Measurements from ENCODE around the gene PRKG1. TPM values are rescaled to one million over a fixed set of nuclear protein-coding genes. Genes with fewer than 3 reads are reported as not detected.

Gene PRKG1
- total RNA-seq, 1 experiment from 2014 or later = 1.0 TPM

DNA sequence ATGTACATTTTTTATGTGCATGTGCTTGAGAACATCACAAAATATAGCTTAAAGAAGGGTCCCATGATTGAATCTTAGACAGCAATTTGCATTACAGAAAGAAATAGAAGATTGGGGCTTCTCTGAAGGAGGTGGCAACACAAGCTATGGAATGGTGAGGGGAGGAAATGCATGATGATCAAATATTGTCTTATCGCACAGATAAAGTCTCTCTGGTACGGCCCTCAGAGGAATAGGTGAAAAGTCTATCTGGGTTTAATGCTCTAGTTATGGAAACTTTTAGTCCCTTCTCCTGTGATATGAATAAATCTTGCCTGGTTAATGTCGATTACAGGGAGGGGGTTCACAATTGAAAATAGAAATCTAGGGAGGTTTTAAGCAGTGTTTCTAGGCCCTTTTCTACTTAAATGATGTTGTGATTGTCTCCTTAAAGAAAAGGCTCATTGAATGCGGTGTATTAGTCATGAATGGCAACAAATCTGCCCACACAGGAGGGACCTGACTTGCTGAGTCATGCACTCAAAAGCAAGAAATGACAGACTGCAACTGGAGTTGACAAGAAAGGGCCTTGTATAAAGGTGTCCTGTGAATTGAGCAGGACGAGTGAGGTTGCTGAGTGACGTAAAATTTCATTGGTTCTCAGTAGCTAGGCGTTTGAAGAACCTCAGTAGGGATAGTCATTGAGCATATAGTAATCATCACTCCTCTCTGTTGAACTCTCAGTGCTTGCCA lies 758.5 kb downstream of the PRKG1 start:
- DNase-seq (ENCODE audit: extremely low read depth, low read depth) = peak; percentile 65

DNA sequence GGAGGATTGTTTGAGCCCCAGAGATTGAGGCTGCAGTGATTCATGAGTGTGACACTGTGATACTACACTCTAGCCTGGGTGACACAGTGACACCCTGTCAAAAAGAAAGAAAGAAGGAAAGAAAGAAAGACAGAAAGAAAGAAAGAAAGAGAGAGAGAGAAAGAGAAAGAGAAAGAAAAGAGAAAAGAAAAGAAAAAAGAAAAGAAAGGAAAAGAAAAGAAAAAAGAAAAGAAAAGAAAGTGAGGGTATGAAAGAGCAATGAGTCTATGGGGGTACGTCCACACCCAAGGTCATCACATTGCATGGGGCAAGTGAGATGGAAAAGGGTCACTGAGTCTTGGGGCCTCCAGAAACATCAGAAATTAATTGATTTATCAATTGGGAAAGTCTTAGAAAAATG lies 760.3 kb downstream of the PRKG1 start:
- DNase-seq (ENCODE audit: extremely low read depth, low read depth) = no peak

DNA sequence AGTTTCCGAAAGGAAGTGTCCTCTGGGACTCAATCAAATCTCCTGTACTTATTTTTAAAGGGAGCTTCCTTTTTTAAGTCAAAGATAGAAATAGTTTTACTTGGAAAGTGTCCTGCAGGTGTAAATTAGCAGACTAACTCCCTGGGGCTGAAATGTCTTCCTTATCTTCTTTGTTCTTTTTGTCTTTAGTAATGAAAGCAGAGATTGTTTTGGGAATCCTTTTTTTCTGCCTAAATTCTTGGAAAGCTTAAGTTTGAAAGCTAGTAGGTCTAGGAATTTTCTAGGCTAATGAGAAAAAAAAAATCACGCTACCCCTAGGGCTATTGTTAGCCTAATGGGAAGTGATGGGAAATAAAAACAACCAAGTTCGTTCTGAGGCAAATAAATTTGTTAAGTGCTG lies 764.2 kb downstream of the PRKG1 start:
- DNase-seq (ENCODE audit: extremely low read depth, low read depth) = no peak

DNA sequence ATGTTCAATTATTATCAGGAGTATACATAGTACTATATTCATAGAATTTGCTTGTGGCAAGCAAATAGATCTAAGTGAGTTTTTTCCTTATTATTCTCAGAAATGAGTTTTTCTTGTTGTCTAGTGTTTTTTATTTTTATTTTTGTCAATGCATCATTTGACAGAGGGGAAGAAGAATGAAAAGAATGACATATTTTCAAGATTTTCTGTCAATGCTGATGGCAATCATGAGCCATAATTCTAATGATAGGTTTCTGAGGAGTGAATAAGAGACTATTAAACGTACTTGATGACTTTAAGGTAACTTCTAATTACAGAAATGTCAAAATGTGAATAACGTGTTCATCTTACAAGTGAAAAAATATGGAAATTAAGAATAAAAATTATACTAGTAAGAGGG lies 769.7 kb downstream of the PRKG1 start:
- DNase-seq (ENCODE audit: extremely low read depth, low read depth) = no peak

DNA sequence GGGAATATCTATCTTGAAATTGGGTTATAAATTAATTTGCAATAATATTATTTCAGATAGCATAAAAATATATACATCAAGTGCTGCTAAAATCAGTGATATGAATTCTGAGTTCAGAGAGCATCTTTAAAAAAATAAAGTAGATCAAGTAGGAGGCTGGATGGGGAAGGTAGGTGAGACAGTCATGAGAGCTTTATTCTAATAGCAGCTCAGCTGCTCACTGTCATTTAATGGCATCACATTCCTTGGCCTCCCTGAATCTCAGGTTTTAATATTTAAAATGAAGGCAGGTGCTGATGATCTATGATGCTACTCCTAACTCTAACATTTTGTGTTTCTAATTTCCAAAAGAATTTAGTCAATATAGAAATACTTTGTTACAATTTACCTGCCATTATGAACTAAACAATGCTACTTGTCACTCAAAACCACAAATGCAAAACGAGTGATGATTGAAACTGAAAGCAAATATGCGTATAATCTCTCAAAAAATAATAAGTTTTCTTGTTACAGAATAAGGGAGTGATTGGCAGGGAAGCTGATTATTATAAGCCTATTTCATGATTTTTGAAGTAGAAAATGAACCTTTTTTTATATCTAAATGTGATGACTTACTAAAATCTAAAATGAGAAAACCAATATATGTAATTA lies 772.7 kb downstream of the PRKG1 start:
- DNase-seq (ENCODE audit: extremely low read depth, low read depth) = no peak

DNA sequence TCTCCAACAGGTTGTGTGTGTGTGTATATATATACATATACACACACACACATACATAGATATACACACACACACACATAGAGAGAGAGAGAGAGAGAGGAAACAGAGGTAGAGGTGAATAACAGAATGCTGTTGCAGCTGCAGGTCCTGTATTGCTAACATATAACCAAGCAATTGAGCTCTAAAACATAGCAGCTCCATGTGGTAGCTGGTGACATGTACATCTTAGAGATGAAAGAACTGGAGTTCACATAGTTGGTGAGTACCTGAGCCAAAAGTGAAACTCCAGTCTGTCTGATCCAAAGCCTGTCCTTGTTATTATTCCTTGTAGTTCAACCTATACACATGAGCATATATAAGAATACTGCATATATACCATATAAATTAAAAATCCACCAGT lies 778.0 kb downstream of the PRKG1 start:
- no peak for DNase-seq (ENCODE audit: extremely low read depth, low read depth)

DNA sequence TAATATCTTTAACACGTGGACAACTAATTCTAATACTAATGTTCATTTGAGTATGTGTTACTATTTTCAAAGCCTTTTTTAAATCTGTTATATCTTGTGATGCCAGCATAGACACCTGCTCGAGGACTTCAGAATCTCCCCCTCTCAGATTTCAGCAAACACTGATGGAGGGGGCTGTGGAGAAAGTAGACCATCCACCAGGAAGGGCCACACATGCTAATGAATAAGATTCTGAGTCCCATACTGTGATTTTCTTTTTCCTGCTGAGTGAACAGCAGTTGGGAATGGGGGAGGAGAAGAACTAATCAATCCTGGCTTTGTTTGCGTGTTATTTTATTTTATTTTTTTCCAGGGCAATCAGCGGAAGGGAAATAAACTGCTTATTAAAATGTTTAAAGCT lies 783.0 kb downstream of the PRKG1 start:
- DNase-seq (ENCODE audit: extremely low read depth, low read depth) = no peak

DNA sequence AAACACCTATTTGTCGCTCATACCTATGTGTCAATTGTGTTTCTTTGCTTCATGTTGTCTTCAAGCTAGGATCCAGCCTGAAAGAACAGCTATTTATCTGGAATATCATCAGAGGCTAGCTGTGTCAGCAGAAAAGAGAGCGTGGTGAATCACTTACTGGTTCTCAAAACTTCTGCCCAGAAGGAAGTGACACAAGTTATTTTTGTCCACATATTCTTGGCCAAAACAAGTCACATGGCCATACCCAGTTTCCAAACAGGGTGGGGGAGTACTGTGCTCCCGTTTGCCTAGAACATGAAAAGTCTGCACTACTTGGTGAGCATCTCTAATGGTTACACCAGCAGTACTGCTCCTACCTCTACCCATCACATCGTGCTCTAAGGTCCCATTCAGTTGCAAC lies 786.0 kb downstream of the PRKG1 start:
- no peak for DNase-seq (ENCODE audit: extremely low read depth, low read depth)

DNA sequence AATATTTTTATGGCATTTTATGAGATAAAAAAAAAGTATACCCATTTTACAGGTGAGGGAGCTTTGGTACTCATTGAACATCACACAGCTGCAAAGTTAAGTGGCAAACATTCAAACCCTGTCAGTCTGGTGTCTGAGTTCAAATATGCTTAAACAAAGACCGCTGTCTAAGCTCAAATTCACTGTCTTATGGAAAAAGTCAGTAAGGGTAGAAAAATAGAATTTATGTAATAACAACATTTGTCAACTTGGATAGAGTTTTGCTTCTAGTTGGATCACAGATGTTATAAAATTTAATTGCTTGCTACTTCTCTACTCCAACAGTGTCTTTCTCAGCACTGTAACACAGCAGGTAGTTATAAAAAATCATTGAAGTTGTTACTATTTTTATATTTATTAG lies 786.8 kb downstream of the PRKG1 start:
- DNase-seq (ENCODE audit: extremely low read depth, low read depth) = no peak

DNA sequence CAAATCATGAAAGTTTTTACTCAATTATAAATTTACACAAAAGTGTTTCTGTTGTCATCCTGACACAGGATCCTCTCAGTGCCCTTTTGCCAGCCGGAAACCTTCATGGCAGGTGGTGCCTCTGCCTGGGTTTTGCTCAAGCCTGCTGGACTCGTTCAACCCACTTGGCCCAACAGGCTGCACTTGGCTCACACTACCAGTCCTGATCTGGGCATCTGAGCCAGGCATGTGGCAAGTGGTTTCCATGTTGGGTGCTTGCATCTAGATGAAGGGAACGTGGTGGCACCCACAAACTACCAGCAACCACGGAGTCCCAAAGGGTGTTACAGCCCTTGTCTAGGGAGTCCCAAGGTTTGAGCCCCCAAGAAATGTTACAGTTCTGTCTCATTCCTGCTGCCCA lies 787.4 kb downstream of the PRKG1 start:
- no peak for DNase-seq (ENCODE audit: extremely low read depth, low read depth)

DNA sequence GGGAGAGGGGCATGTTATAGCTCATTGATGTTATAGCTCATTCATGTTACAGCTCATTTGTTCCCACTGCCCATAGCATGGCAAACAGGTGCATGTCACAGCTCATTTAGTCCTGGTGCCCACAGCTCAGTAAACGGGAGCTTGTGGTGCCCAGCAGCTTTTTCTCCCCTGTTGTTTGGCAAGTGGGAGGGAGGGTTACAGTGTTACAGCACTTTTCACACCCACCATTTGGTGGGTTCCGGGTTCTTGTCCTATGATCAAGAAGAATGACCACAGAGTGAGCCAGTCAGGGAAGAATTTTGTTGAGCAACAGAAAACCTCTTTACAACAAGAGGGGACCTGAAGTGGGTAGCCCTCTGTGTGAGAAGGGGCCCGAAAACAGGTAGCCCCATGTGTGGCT lies 787.9 kb downstream of the PRKG1 start:
- DNase-seq (ENCODE audit: extremely low read depth, low read depth) = no peak

DNA sequence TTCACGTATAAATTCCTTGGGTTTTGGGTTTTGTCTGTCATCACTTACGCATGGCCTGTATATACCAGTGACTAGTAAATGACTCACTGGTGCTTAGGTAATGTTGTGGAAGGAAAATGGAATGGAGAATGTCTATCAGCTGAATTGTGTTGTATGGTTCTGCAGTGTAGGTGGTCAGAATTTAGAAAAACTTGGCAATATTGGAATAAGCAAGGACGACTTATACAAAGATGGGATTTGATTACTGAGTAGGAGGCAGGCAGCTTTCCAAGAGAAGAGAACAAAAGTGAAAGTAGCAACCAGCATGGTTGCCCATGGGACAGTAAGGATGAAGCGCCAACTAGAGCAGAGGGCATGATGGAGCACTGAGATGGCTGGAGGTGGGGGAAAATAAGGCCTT lies 793.7 kb downstream of the PRKG1 start:
- no peak for DNase-seq (ENCODE audit: extremely low read depth, low read depth)

DNA sequence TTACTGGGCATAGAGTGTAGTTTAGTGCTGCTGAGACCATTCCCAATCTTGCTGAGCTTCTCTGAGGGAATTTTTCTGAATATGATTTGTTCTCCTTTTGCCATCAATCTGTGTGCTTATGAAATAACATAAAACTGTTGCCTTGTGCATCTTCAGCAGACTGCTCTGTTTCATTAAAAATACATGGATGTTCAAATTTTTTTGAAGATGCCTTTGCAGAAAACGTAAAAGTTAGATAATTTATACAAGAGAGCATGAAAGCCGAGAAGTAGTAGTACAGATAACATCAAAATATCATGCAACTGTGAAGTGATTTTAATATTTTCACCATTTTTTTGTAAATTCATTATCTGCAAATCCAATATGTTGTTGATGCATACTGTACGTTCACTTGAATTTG lies 799.8 kb downstream of the PRKG1 start:
- DNase-seq (ENCODE audit: extremely low read depth, low read depth) = no peak

DNA sequence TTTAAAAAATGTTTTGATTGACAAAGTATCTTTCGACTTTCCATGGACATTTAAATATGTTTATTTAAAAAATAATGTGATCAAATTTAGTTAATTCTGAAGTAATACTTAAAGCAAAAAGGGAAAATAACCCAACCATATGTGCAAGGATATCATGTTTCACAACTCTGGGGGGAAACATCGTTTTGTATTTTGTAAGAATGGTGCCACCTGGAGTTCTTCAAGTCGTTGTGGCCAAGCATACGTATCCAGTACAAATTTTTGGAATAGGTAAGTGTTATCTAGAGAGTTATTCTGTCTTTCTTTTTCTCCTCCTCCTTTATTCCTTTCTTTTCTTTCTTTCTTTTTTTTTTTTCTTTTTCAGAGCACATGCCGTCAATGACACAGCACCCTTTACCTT lies 801.3 kb downstream of the PRKG1 start:
- no peak for DNase-seq (ENCODE audit: extremely low read depth, low read depth)

DNA sequence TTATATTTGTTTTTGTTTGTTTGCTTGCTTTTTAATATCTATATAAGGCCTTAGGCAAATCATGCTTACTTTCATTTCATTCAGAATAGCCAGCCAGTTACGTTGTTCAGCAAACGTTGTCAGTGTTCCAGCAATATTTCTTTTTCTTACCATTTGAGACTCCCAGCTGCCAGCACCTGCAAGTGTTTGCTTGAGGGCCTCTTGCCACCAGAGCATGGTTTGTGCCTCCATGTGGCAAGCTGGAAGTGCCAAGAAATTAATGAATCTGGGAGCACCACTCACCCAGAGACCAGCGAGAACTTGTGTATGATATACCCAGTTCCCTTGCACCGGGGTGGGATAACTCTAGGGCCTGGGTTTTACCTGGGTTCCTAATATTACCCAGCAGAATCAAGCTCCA lies 802.2 kb downstream of the PRKG1 start:
- no peak for DNase-seq (ENCODE audit: extremely low read depth, low read depth)

DNA sequence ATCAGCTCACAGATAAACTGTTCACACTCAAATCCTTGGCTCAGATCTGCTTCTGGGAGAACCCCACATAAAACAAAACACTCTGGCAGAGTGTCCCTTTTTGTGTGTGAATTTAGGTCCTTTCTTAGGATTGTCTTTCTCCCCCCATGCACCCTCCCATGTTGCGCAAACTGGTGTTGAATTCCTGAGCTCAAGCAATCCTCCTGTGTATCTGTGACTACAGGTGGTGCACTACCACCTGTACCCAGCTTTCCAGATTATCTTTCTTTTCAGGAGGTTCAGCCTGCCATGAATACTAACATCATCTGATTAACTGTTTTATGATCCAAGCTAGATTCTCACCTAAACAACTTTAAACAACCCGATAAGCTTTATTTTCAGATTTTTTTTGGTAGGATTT lies 802.7 kb downstream of the PRKG1 start:
- DNase-seq (ENCODE audit: extremely low read depth, low read depth) = no peak

DNA sequence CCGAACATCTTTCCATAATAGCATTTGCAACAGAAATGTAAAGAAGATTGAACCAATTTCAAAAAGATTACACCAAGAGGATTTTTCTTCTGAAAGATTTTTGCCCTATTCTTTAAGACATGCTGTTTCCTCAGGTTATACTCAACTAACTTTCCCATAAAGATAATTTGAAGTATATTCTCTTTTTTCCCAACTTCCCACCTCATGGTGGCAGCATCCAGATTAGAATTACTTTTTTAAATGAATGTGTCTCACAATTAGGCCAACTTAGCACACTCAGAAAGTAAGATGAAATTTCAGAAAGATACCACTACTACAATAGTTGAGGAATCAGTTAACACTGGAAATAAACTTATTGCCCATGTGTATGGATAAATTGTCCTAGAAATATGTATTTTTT lies 803.3 kb downstream of the PRKG1 start:
- no peak for DNase-seq (ENCODE audit: extremely low read depth, low read depth)

DNA sequence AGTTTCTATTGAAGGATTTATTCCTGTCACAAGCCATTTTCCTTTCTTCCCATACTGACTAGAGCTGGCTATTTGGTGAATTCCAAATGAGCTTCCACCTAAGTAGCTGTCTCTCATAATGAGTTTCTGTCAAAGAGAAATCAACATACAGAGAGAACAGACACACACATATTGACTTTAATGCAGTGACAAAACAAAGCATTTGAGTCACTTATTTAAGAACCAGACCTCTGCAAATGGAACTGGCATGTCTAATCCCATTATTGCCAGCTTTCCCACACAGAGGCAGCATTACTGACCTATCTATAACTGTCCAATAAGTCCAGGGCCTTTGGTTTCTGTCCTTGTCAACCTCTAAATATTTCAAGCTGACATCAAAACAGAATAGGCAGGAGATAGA lies 804.4 kb downstream of the PRKG1 start:
- DNase-seq (ENCODE audit: extremely low read depth, low read depth) = no peak

DNA sequence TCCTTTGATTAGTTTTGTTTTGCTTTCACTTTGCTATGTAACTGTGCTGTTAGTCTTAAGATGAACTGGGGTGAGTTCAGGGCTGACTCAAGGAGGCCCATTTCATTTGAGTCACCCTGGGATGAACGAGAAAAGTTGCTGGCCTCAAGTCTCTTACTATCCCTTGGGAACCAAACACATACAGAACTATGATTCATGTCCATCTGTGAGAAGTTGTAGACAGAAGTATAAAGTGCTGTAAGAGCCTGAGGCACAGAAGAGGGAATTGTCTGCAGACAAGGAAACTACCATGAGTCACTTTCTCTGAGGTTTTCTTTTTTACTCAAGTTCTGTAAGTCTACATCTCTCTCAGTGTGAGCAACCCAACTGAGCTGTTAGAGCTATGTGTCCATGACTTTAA lies 805.0 kb downstream of the PRKG1 start:
- peak; percentile 5 for DNase-seq (ENCODE audit: extremely low read depth, low read depth)

DNA sequence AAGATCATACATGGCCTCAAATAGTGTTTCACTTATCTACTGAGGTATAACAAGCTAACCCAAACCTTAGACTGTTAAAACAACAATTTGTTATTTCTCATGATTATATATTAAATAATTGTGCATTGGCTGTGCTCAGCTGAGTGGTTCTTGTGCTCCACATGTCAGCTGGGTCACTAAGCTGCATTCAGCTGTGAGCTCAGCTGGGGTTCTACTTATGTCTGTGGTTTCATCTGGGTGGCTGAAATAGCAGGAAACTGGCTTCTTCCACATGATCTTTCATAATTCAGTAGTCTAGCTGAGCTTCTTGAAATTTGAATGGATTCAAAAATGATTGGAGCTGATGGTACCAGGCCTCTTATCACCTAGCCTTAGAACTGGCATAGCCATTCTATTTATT lies 806.9 kb downstream of the PRKG1 start:
- no peak for DNase-seq (ENCODE audit: extremely low read depth, low read depth)

DNA sequence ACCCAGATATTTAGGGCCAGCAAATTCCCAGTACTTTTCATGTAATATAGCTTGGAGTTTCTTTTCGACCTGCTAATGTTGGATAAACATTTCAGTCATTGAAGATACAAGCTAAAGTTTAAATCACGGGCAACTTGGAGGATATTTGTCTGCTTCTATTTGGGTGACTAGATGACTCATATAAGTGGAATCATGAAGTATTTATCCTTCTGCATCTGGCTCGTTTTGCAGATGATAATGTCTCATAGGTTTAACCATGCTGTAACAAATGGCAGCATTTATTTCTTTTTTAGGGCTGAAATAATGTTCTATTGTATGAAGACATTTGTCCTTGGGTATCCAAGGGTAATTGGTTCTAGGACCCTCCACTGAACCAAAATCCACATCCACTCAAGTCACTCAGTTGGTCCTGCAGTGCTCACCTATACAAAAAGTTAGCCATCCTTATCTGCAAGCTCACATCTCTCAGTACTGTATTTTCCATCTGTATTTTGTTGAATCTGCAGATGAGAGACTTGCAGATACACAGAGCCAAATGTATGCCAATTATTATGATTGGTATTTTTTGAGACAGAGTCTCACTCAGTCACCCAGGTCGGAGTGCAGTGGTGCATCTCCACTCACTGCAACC lies 812.3 kb downstream of the PRKG1 start:
- no peak for DNase-seq (ENCODE audit: extremely low read depth, low read depth)

DNA sequence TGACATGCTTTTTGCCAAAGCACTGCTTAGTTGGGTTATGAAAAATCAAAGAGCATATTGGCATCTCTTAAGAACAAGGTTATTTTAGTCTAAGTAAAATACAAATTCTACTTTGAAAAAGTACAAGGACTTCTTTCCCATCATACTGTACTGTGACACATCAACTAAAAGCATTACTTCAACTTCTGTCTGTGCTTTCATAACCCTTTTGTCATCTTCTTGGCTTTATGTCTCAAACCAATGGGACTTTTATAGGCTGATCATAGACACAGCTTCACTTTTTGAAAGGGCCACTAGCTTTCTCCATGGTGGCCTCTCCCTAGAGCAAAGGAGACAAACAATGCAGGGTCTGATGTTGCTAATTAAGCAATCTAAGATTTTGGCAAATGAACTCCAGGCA lies 814.0 kb downstream of the PRKG1 start:
- no peak for DNase-seq (ENCODE audit: extremely low read depth, low read depth)

Data from NCI-H460 (cell line).